Glutamatergic neuron (in vitro differentiated cells): ENCODE results near the gene RIMBP3C. TPM values are rescaled to one million over a fixed set of nuclear protein-coding genes. Genes with fewer than 3 reads are reported as not detected.
"Not testable (repeated sequence)": the region's sequence is repeated elsewhere in the genome, so short reads cannot be mapped to it uniquely, and the experiment has no call there.

ENCODE experiments used
- DNase-seq: peaks from one replicate; pipeline ENCODE4 v3.0.0; 2022
- H3K27ac Mint-ChIP-seq: one replicate; pipeline ENCODE4 v1.8.0; 2020; ENCODE audit warnings: mild to moderate bottlenecking, mixed read lengths, inconsistent platforms; ENCODE audit not compliant: unreplicated experiment
- H3K27me3 Mint-ChIP-seq: one replicate; pipeline ENCODE4 v1.8.0; 2020; ENCODE audit warnings: mild to moderate bottlenecking, moderate library complexity, mixed read lengths, inconsistent platforms; ENCODE audit not compliant: unreplicated experiment
- H3K36me3 Mint-ChIP-seq: one replicate; pipeline ENCODE4 v1.8.0; 2020; ENCODE audit warnings: mild to moderate bottlenecking, mixed read lengths, inconsistent platforms; ENCODE audit not compliant: unreplicated experiment
- H3K4me1 Mint-ChIP-seq: one replicate; pipeline ENCODE4 v1.8.0; 2020; ENCODE audit warnings: mild to moderate bottlenecking, low read depth, mixed read lengths, inconsistent platforms; ENCODE audit not compliant: unreplicated experiment
- H3K4me3 Mint-ChIP-seq: one replicate; pipeline ENCODE4 v1.8.0; 2020; ENCODE audit warnings: mild to moderate bottlenecking, mixed read lengths, inconsistent platforms; ENCODE audit not compliant: unreplicated experiment
- H3K9me3 Mint-ChIP-seq: one replicate; pipeline ENCODE4 v1.8.0; 2020; ENCODE audit warnings: mild to moderate bottlenecking, moderate library complexity, mixed read lengths, inconsistent platforms; ENCODE audit not compliant: unreplicated experiment
- CTCF ChIP-seq: fragments of 200-600 bp; sonication (generic); IDR thresholded peaks from one replicate; pipeline ENCODE4 v1.5.0; 2021; ENCODE audit not compliant: partially characterized antibody, unreplicated experiment
- total RNA-seq: library from RNA; stranded (reverse); fragmentation: NEBNext Ultra II Directional; extraction: Animal tissue kit (Norgen Biotek cat#: 25700); gene quantifications from one replicate; pipeline ENCODE4 v1.2.1, GENCODE V29; 2021; ENCODE audit not compliant: unreplicated experiment

The RIMBP3C gene
- total RNA-seq, 1 donor from 2014 or later = 0.22 TPM

- no peak for DNase-seq
- no peak for TF ChIP-seq CTCF
Observed at GRCh38 chr22:21587803-21588611, 36.7 kb upstream of the RIMBP3C start.

GRCh38 chr22:21585389-21585788, 34.1 kb upstream of the RIMBP3C start:
- TF ChIP-seq CTCF = no peak
- Mint-ChIP-seq H3K36me3 (no peaks in the 10 kb centered on the region), H3K4me3 (no peak overlapping the region), H3K4me1 (peaks cover 13% of the 10 kb centered on the region), H3K9me3 (peaks cover 6% of the 10 kb centered on the region), H3K27me3 (peaks cover 3% of the 10 kb centered on the region), H3K27ac (no peak overlapping the region)
- no peak for DNase-seq

More at GRCh38 chr22:21587803-21588611, 36.7 kb upstream of the RIMBP3C start:
- H3K27ac Mint-ChIP-seq = peak overlapping the region; percentile 56
- peaks cover 23% of the 10 kb centered on the region for H3K4me1 Mint-ChIP-seq
- no peaks in the 10 kb centered on the region for H3K36me3 Mint-ChIP-seq
- peak overlapping the region; percentile 7 for H3K4me3 Mint-ChIP-seq
- peaks cover 3% of the 10 kb centered on the region for H3K27me3 Mint-ChIP-seq
- peaks cover 9% of the 10 kb centered on the region for H3K9me3 Mint-ChIP-seq

GRCh38 chr22:21582801-21583740, 31.8 kb upstream of the RIMBP3C start:
- Mint-ChIP-seq H3K36me3 (no peaks in the 10 kb centered on the region), H3K27me3 (peaks cover 3% of the 10 kb centered on the region), H3K4me1 (peaks cover 15% of the 10 kb centered on the region), H3K4me3 (no peak overlapping the region), H3K9me3 (no peaks in the 10 kb centered on the region), H3K27ac (peak overlapping the region; percentile 42)
- TF ChIP-seq CTCF = no peak
- DNase-seq = no peak

- peaks cover 14% of the 10 kb centered on the region for H3K4me1 Mint-ChIP-seq
- H3K36me3 Mint-ChIP-seq, DNase-seq, H3K9me3 Mint-ChIP-seq, H3K27ac Mint-ChIP-seq, H3K27me3 Mint-ChIP-seq, H3K4me3 Mint-ChIP-seq: not testable (repeated sequence)
Observed at GRCh38 chr22:21581009-21581713, 29.9 kb upstream of the RIMBP3C start.

GRCh38 chr22:21580623-21581007, 29.4 kb upstream of the RIMBP3C start:
- DNase-seq, H3K9me3 Mint-ChIP-seq, H3K36me3 Mint-ChIP-seq, H3K4me3 Mint-ChIP-seq, H3K27me3 Mint-ChIP-seq, H3K27ac Mint-ChIP-seq: not testable (repeated sequence)
- peaks cover 14% of the 10 kb centered on the region for H3K4me1 Mint-ChIP-seq
